Measurements from ENCODE around the gene PPIB. TPM values are rescaled to one million over a fixed set of nuclear protein-coding genes. Genes with fewer than 3 reads are reported as not detected.

The PPIB gene
- polyA plus RNA-seq: 544 to 757 TPM (median 555 TPM) in 3 replicates
- polyA plus RNA-seq (2011; ENCODE audit: low read depth): 374 TPM
- polyA plus RNA-seq (2011; cell fraction: cytosol; rRNA removed): 389 and 522 TPM in 2 replicates
- polyA plus RNA-seq (2011; cell fraction: nucleus; rRNA removed): 407 and 418 TPM in 2 replicates
- 328 and 691 TPM in 2 replicates for polyA plus RNA-seq (2012; ENCODE audit: low replicate concordance)
- polyA minus RNA-seq: 288 to 515 TPM (median 299 TPM) in 3 replicates
- 329 TPM for polyA minus RNA-seq (2011; cell fraction: cytosol; rRNA and poly(A)+ RNA removed)
- 98.9 and 126 TPM in 2 replicates for polyA minus RNA-seq (2011; cell fraction: nucleus; rRNA and poly(A)+ RNA removed)

GRCh38 chr15:64162869-64163658, at the start of gene PPIB:
TSS of gene PPIB (minus strand) at chr15:64163022. CDS start at chr15:64162986, 36 bp downstream.
- dilution Hi-C loops (cut with MboI; ENCODE audit: extremely low pct_ligation_motif_present, low sequenced_read_pairs): no loop called here
- H3K27me3 ChIP-seq (ENCODE audit: control insufficient read depth, extremely low read depth, insufficient read depth, low read length): no peaks in the 10 kb centered on the region
- peak within 1 kb of the TSS; percentile 76 to 99 (median 99) for H3K4me3 ChIP-seq (ENCODE audit: control insufficient read depth in 2 of 3, extremely low read depth in 1 of 3, insufficient read depth in 2 of 3, low read depth in 1 of 3, low read length in 3 of 3)
- H3K27ac ChIP-seq (ENCODE audit: control insufficient read depth, insufficient read depth, low read length): peak within 1 kb of the TSS; percentile 92
- TF ChIP-seq CTCF (optimal IDR thresholded peaks at IDR 0.05 in 1 of 3, IDR thresholded peaks at IDR 0.05 in 1 of 3, conservative IDR thresholded peaks at IDR 0.05 in 1 of 3; ENCODE audit: extremely low read depth in 1 of 3, insufficient read depth in 2 of 3, low read length in 3 of 3): peak; percentile 40 to 75 (median 60)
- no peak for TF ChIP-seq EZH2 (IDR thresholded peaks at IDR 0.05; ENCODE audit: low read length)
- H3K4me1 ChIP-seq (ENCODE audit: control insufficient read depth, extremely low read depth, insufficient read depth, low read length): peaks cover 25% of the 10 kb centered on the region
- peak; percentile 74 for DNase-seq (ENCODE audit: low read depth, low spot score)
- H3K9ac ChIP-seq (ENCODE audit: control insufficient read depth, extremely low read depth, insufficient read depth, low read length): peak within 1 kb of the TSS; percentile 95
- H3K4me2 ChIP-seq (ENCODE audit: control insufficient read depth, extremely low read depth, insufficient read depth, low read depth, low read length): peak within 1 kb of the TSS; percentile 100
- H3K9me3 ChIP-seq (ENCODE audit: control insufficient read depth, low read depth, low read length): no peaks in the 10 kb centered on the region
- no peak for FAIRE-seq
- H4K20me1 ChIP-seq (ENCODE audit: control insufficient read depth, extremely low read depth, insufficient read depth, low read length): peaks cover 9% of the 10 kb centered on the region
- H3K36me3 ChIP-seq (ENCODE audit: control insufficient read depth in 2 of 2, extremely low read depth in 1 of 2, insufficient read depth in 2 of 2, low read length in 2 of 2): peaks cover 21 to 31% of the 10 kb centered on the region in 2 experiments
- peaks cover 2% of the 10 kb centered on the region for H3K9me1 ChIP-seq (ENCODE audit: control insufficient read depth, extremely low read depth, insufficient read depth, low read length)
- H3K79me2 ChIP-seq (ENCODE audit: control insufficient read depth, insufficient read depth, low read length): peaks cover 37% of the 10 kb centered on the region
- H2AFZ ChIP-seq (ENCODE audit: control insufficient read depth, low read length): peak within 1 kb of the TSS; percentile 68

GRCh38 chr15:64211696-64212095, 48.9 kb upstream of the PPIB start:
- dilution Hi-C loops (cut with MboI; ENCODE audit: extremely low pct_ligation_motif_present, low sequenced_read_pairs): no loop called here
- DNase-seq (ENCODE audit: low read depth, low spot score): no peak
- Histone ChIP-seq H2AFZ (ENCODE audit: control insufficient read depth, low read length) (no peak overlapping the region), H3K79me2 (ENCODE audit: control insufficient read depth, insufficient read depth, low read length) (peaks cover 2% of the 10 kb centered on the region), H3K27me3 (ENCODE audit: control insufficient read depth, extremely low read depth, insufficient read depth, low read length) (no peaks in the 10 kb centered on the region), H3K36me3 (ENCODE audit: control insufficient read depth in 2 of 2, extremely low read depth in 1 of 2, insufficient read depth in 2 of 2, low read length in 2 of 2) (peaks cover 5 to 8% of the 10 kb centered on the region in 2 experiments), H3K4me3 (ENCODE audit: control insufficient read depth in 2 of 3, extremely low read depth in 1 of 3, insufficient read depth in 2 of 3, low read depth in 1 of 3, low read length in 3 of 3) (no peak overlapping the region), H4K20me1 (ENCODE audit: control insufficient read depth, extremely low read depth, insufficient read depth, low read length) (no peaks in the 10 kb centered on the region), H3K9ac (ENCODE audit: control insufficient read depth, extremely low read depth, insufficient read depth, low read length) (no peak overlapping the region), H3K27ac (ENCODE audit: control insufficient read depth, insufficient read depth, low read length) (no peak overlapping the region), H3K9me3 (ENCODE audit: control insufficient read depth, low read depth, low read length) (no peaks in the 10 kb centered on the region), H3K4me1 (ENCODE audit: control insufficient read depth, extremely low read depth, insufficient read depth, low read length) (no peaks in the 10 kb centered on the region), H3K9me1 (ENCODE audit: control insufficient read depth, extremely low read depth, insufficient read depth, low read length) (no peaks in the 10 kb centered on the region), H3K4me2 (ENCODE audit: control insufficient read depth, extremely low read depth, insufficient read depth, low read depth, low read length) (no peak overlapping the region)
- no peak for TF ChIP-seq CTCF (optimal IDR thresholded peaks at IDR 0.05 in 1 of 3, IDR thresholded peaks at IDR 0.05 in 1 of 3, conservative IDR thresholded peaks at IDR 0.05 in 1 of 3; ENCODE audit: extremely low read depth in 1 of 3, insufficient read depth in 2 of 3, low read length in 3 of 3)
- FAIRE-seq: no peak
